ENCODE data around the gene TPRA1.

Gene TPRA1

GRCh38 chr3:127589600-127590281 is 792 bp downstream of the TPRA1 start:
- peak; percentile 34 for DNase-seq
- Mint-ChIP-seq H3K4me3 (peak overlapping the region; percentile 91), H3K9me3 (no peaks in the 10 kb centered on the region), H3K36me3 (peaks cover 2% of the 10 kb centered on the region), H3K27ac (peak overlapping the region; percentile 75), H3K4me1 (peaks cover 32% of the 10 kb centered on the region), H3K27me3 (no peaks in the 10 kb centered on the region)
- CTCF ChIA-PET, result interaction anchor here (3.6 kb wide), 1 partner anchor 15 kb away, joined by 16 read pairs; no protein-coding TSS in a partner anchor

- peak overlapping the region; percentile 75 for H3K27ac Mint-ChIP-seq
- H3K36me3 Mint-ChIP-seq, result peaks cover 2% of the 10 kb centered on the region
- CTCF ChIA-PET, result interaction anchor here (1.2 to 3.6 kb wide), 2 partner anchors 10 to 14 kb away, joined by 4 to 16 read pairs; no protein-coding TSS in a partner anchor
- peak; percentile 45 for DNase-seq
- H3K4me1 Mint-ChIP-seq, result peaks cover 32% of the 10 kb centered on the region
- peak overlapping the region; percentile 85 for H3K4me3 Mint-ChIP-seq
- H3K27me3 Mint-ChIP-seq, result no peaks in the 10 kb centered on the region
- no peaks in the 10 kb centered on the region for H3K9me3 Mint-ChIP-seq
These were observed 1.5 kb downstream of the TPRA1 start for GRCh38 chr3:127588806-127589577.

- Mint-ChIP-seq H3K4me3 (no peak overlapping the region), H3K27ac (no peak overlapping the region), H3K9me3 (no peaks in the 10 kb centered on the region), H3K36me3 (peaks cover 2% of the 10 kb centered on the region), H3K4me1 (peaks cover 31% of the 10 kb centered on the region), H3K27me3 (no peaks in the 10 kb centered on the region)
- CTCF ChIA-PET, result interaction anchor here (0.7 to 3.6 kb wide), 3 partner anchors 9 to 1454 kb away, joined by 4 to 16 read pairs (median 4); no protein-coding TSS in a partner anchor
- no peak for DNase-seq
These were observed 2.7 kb downstream of the TPRA1 start for GRCh38 chr3:127587876-127588275.

GRCh38 chr3:127585813-127586413 is 4.6 kb downstream of the TPRA1 start:
- Mint-ChIP-seq H3K27ac (no peak overlapping the region), H3K4me1 (peaks cover 18% of the 10 kb centered on the region)

GRCh38 chr3:127585163-127585812 is 5.2 kb downstream of the TPRA1 start:
- CTCF ChIA-PET, result interaction anchor here (1.1 kb wide), 1 partner anchor 10 kb away, joined by 5 read pairs; no protein-coding TSS in a partner anchor
- Mint-ChIP-seq H3K4me1 (peaks cover 19% of the 10 kb centered on the region), H3K9me3 (no peaks in the 10 kb centered on the region), H3K27ac (no peak overlapping the region), H3K4me3 (no peak overlapping the region), H3K36me3 (peaks cover 2% of the 10 kb centered on the region), H3K27me3 (no peaks in the 10 kb centered on the region)
- no peak for DNase-seq

More at GRCh38 chr3:127585813-127586413, 4.6 kb downstream of the TPRA1 start:
- no peak for DNase-seq
- Mint-ChIP-seq H3K9me3 (no peaks in the 10 kb centered on the region), H3K27me3 (no peaks in the 10 kb centered on the region), H3K4me3 (no peak overlapping the region), H3K36me3 (peaks cover 2% of the 10 kb centered on the region)
- CTCF ChIA-PET, result interaction anchor here (1.1 kb wide), 1 partner anchor 11 kb away, joined by 5 read pairs; no protein-coding TSS in a partner anchor

GRCh38 chr3:127584734-127585133 is 5.8 kb downstream of the TPRA1 start:
- DNase-seq, result no peak
- Mint-ChIP-seq H3K4me3 (no peak overlapping the region), H3K9me3 (no peaks in the 10 kb centered on the region), H3K27me3 (no peaks in the 10 kb centered on the region), H3K27ac (no peak overlapping the region), H3K36me3 (peaks cover 2% of the 10 kb centered on the region), H3K4me1 (peaks cover 19% of the 10 kb centered on the region)
- CTCF ChIA-PET, result interaction anchor here (1.1 kb wide), 1 partner anchor 10 kb away, joined by 5 read pairs; no protein-coding TSS in a partner anchor

- Mint-ChIP-seq H3K27ac (no peak overlapping the region), H3K9me3 (no peaks in the 10 kb centered on the region), H3K4me3 (no peak overlapping the region), H3K36me3 (peaks cover 2% of the 10 kb centered on the region), H3K27me3 (no peaks in the 10 kb centered on the region), H3K4me1 (peaks cover 10% of the 10 kb centered on the region)
- no peak for DNase-seq
- CTCF ChIA-PET, result no interaction called here
These were observed 10.0 kb downstream of the TPRA1 start for GRCh38 chr3:127580327-127581060.

- H3K4me3 Mint-ChIP-seq, result no peak overlapping the region
- no peaks in the 10 kb centered on the region for H3K27me3 Mint-ChIP-seq
- H3K4me1 Mint-ChIP-seq, result peaks cover 13% of the 10 kb centered on the region
- no peaks in the 10 kb centered on the region for H3K9me3 Mint-ChIP-seq
- CTCF ChIA-PET, result interaction anchor here (1.1 to 1.4 kb wide), 2 partner anchors 9 to 12 kb away, joined by 3 to 4 read pairs; partner anchors contain the start of gene TPRA1
- no peak for DNase-seq
- H3K36me3 Mint-ChIP-seq, result peaks cover 8% of the 10 kb centered on the region
- H3K27ac Mint-ChIP-seq, result no peak overlapping the region
These were observed 11.7 kb downstream of the TPRA1 start for GRCh38 chr3:127578802-127579201.

GRCh38 chr3:127578168-127578567 is 12.4 kb downstream of the TPRA1 start:
- CTCF ChIA-PET, result interaction anchor here (1.4 kb wide), 1 partner anchor 10 kb away, joined by 4 read pairs; no protein-coding TSS in a partner anchor
- H3K36me3 Mint-ChIP-seq, result peaks cover 8% of the 10 kb centered on the region

GRCh38 chr3:127577448-127577847 is 13.1 kb downstream of the TPRA1 start:
- DNase-seq, result no peak
- peaks cover 13% of the 10 kb centered on the region for H3K4me1 Mint-ChIP-seq
- H3K4me3 Mint-ChIP-seq, result no peak overlapping the region
- no peak overlapping the region for H3K27ac Mint-ChIP-seq
- H3K9me3 Mint-ChIP-seq, result no peaks in the 10 kb centered on the region
- CTCF ChIA-PET, result no interaction called here
- peaks cover 11% of the 10 kb centered on the region for H3K36me3 Mint-ChIP-seq
- no peaks in the 10 kb centered on the region for H3K27me3 Mint-ChIP-seq

More at GRCh38 chr3:127578168-127578567, 12.4 kb downstream of the TPRA1 start:
- H3K9me3 Mint-ChIP-seq, result no peaks in the 10 kb centered on the region
- H3K4me3 Mint-ChIP-seq, result no peak overlapping the region
- no peak overlapping the region for H3K27ac Mint-ChIP-seq
- H3K27me3 Mint-ChIP-seq, result no peaks in the 10 kb centered on the region
- no peak for DNase-seq
- peaks cover 13% of the 10 kb centered on the region for H3K4me1 Mint-ChIP-seq

GRCh38 chr3:127574880-127575878 is 15.4 kb downstream of the TPRA1 start:
- H3K9me3 Mint-ChIP-seq, result no peaks in the 10 kb centered on the region
- DNase-seq, result peak; percentile 88
- H3K4me3 Mint-ChIP-seq, result no peak overlapping the region
- H3K27ac Mint-ChIP-seq, result peak overlapping the region; percentile 37
- H3K36me3 Mint-ChIP-seq, result peaks cover 13% of the 10 kb centered on the region
- CTCF ChIA-PET, result interaction anchor here (0.6 to 2.2 kb wide), 28 partner anchors 8 to 558 kb away, joined by 3 to 16 read pairs (median 4); partner anchors contain the start of gene TPRA1
- H3K27me3 Mint-ChIP-seq, result no peaks in the 10 kb centered on the region
- peaks cover 7% of the 10 kb centered on the region for H3K4me1 Mint-ChIP-seq

- no peak overlapping the region for H3K4me3 Mint-ChIP-seq
- CTCF ChIA-PET, result interaction anchor here (1.5 to 2.2 kb wide), 7 partner anchors 11 to 397 kb away, joined by 3 to 16 read pairs (median 5); partner anchors contain the start of gene TPRA1
- no peaks in the 10 kb centered on the region for H3K27me3 Mint-ChIP-seq
- H3K9me3 Mint-ChIP-seq, result no peaks in the 10 kb centered on the region
- H3K36me3 Mint-ChIP-seq, result peaks cover 12% of the 10 kb centered on the region
- DNase-seq, result no peak
- H3K4me1 Mint-ChIP-seq, result peaks cover 6% of the 10 kb centered on the region
- H3K27ac Mint-ChIP-seq, result no peak overlapping the region
These were observed 16.6 kb downstream of the TPRA1 start for GRCh38 chr3:127573912-127574311.
